DND-41 (cell line): ENCODE results near the gene SDC4.

Source experiments
- ATAC-seq: fragments of 200-7000 bp; cut with Tn5 transposase; 3 replicates; pipeline ENCODE4 v1.9.1; 2021; ENCODE audit warnings: low read depth; ENCODE audit not compliant: insufficient read depth
- DNase-seq: peaks from one replicate; pipeline ENCODE4 v3.0.0-alpha.2; 2020
- H2AFZ ChIP-seq: 2 replicates; pipeline ENCODE4 v1.6.0; 2012; ENCODE audit warnings: low read depth, low read length
- H3K27ac ChIP-seq: 2 replicates; pipeline ENCODE4 v1.5.1; 2012; ENCODE audit warnings: low read length, inconsistent platforms
- H3K27me3 ChIP-seq: fragments of 200-600 bp; sonication (generic); 2 replicates; pipeline ENCODE4 v1.6.0; 2012; ENCODE audit warnings: low read length, mild to moderate bottlenecking, inconsistent platforms; ENCODE audit not compliant: insufficient read depth, poor library complexity
- H3K36me3 ChIP-seq: 2 replicates; pipeline ENCODE4 v1.5.1; 2012; ENCODE audit warnings: low read length, inconsistent platforms; ENCODE audit not compliant: insufficient read depth
- H3K4me1 ChIP-seq: 2 replicates; pipeline ENCODE4 v1.5.1; 2012; ENCODE audit warnings: mild to moderate bottlenecking, low read length; ENCODE audit not compliant: insufficient read depth
- H3K4me2 ChIP-seq: 2 replicates; pipeline ENCODE4 v1.6.0; 2012; ENCODE audit warnings: mild to moderate bottlenecking, moderate library complexity, low read length, inconsistent platforms; ENCODE audit not compliant: insufficient read depth
- H3K4me3 ChIP-seq, 2 experiments: fragments of 200-600 bp in 1 of 2; shearing (Covaris generic) in 1 of 2; 2 replicates each; pipeline ENCODE4 v1.5.1; 2012 to 2016; ENCODE audit warnings: inconsistent platforms in 2 of 2, low read length in 2 of 2, mild to moderate bottlenecking in 2 of 2, low read depth in 1 of 2, moderate library complexity in 1 of 2
- H3K79me2 ChIP-seq: 2 replicates; pipeline ENCODE4 v1.6.0; 2012; ENCODE audit warnings: low read length, inconsistent platforms; ENCODE audit not compliant: insufficient read depth
- H3K9ac ChIP-seq: 2 replicates; pipeline ENCODE4 v1.6.0; 2012; ENCODE audit warnings: low read depth, mild to moderate bottlenecking, inconsistent platforms, low read length, moderate library complexity
- H3K9me3 ChIP-seq: 2 replicates; pipeline ENCODE4 v1.5.1; 2012; ENCODE audit warnings: low read length, moderate library complexity, mild to moderate bottlenecking, inconsistent platforms; ENCODE audit not compliant: insufficient read depth, severe bottlenecking
- H4K20me1 ChIP-seq: 2 replicates; pipeline ENCODE4 v1.6.0; 2012; ENCODE audit warnings: low read length; ENCODE audit not compliant: insufficient read depth
- CTCF ChIP-seq: IDR thresholded peaks from 2 replicates; pipeline ENCODE4 v1.5.1; 2012; ENCODE audit warnings: borderline replicate concordance, low read length, moderate library complexity, mild to moderate bottlenecking; ENCODE audit not compliant: poor library complexity, severe bottlenecking; ENCODE audit errors: extremely low read depth
- EZH2 ChIP-seq: IDR thresholded peaks from 3 replicates; pipeline ENCODE4 v1.6.1; 2012; ENCODE audit warnings: borderline replicate concordance, low read depth, mild to moderate bottlenecking, moderate library complexity, low read length, inconsistent platforms; ENCODE audit not compliant: severe bottlenecking

The SDC4 gene

GRCh38 chr20:45315672-45316071 lies 32.6 kb downstream of the SDC4 start:
- Histone ChIP-seq H4K20me1 (no peaks in the 10 kb centered on the region), H3K4me1 (peaks cover 29% of the 10 kb centered on the region), H3K27me3 (no peaks in the 10 kb centered on the region), H3K79me2 (no peaks in the 10 kb centered on the region), H3K36me3 (no peaks in the 10 kb centered on the region), H2AFZ (no peak overlapping the region), H3K27ac (no peak overlapping the region), H3K4me3 (no peak overlapping the region), H3K9ac (no peak overlapping the region), H3K4me2 (no peak overlapping the region), H3K9me3 (no peaks in the 10 kb centered on the region)
- TF ChIP-seq CTCF (no peak), EZH2 (no peak)
- DNase-seq (no peak), ATAC-seq (no peak)

DNA sequence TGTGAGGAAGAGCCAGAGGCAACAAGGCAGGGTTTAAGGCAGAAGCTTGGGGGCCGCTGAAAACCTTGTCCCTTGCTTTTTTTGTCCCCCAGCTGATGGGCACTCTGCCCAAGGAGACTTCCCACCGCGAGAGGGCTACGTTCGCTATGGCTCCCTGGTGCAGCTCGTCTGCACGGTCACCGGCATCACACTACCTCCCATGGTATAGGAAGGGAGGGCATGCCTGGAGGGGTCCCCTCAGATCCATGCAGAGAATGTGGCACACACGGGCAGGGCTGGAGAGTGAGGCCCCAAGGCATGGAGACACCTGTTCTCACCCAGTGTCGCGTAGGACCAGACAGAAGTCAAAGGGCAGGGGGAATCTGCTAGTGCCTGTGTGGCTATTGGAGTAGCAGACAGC lies 34.3 kb downstream of the SDC4 start:
- Histone ChIP-seq H3K4me2 (no peak overlapping the region), H3K9ac (no peak overlapping the region), H3K9me3 (no peaks in the 10 kb centered on the region), H3K79me2 (no peaks in the 10 kb centered on the region), H3K4me1 (peaks cover 11% of the 10 kb centered on the region), H2AFZ (no peak overlapping the region), H3K27ac (no peak overlapping the region), H4K20me1 (no peaks in the 10 kb centered on the region), H3K27me3 (no peaks in the 10 kb centered on the region), H3K4me3 (no peak overlapping the region), H3K36me3 (no peaks in the 10 kb centered on the region)
- no peak for ATAC-seq
- TF ChIP-seq EZH2 (no peak), CTCF (no peak)
- no peak for DNase-seq

DNA sequence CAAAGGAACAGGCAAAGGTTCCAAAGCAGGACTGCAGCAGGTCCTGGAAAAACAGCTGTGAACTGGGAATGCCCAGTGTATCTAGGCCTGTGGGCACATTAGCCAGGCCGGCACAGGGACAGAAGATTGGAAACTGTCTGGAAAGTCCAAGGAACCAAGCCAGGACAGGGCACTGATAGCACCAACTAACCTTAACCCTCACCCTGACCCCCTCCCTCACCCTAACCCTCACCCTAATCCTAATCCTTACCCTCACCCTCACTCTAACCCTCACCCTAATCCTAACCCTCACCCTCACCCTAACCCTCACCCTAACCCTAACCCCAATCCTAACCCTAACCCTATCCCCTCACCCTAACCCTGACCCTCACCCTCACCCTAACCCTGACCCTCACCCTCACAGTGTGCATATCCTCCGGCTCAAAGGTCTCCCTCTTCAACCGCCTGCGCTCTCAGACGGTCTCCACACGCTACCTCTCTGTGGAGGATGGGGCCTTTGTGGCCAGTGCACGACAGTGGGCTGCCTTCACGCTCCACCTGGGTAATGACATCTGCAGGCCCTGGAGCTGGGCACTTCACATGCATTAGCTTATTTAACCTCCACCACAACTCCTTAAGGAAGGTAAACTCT lies 35.0 kb downstream of the SDC4 start:
- TF ChIP-seq CTCF (no peak), EZH2 (no peak)
- H3K79me2 ChIP-seq = no peaks in the 10 kb centered on the region
- H3K36me3 ChIP-seq = no peaks in the 10 kb centered on the region
- H4K20me1 ChIP-seq = no peaks in the 10 kb centered on the region
- H3K27ac ChIP-seq = no peak overlapping the region
- H3K9me3 ChIP-seq = no peaks in the 10 kb centered on the region
- no peak overlapping the region for H2AFZ ChIP-seq
- H3K4me2 ChIP-seq = no peak overlapping the region
- H3K4me3 ChIP-seq = no peak overlapping the region
- H3K9ac ChIP-seq = no peak overlapping the region
- no peak for ATAC-seq
- peaks cover 4% of the 10 kb centered on the region for H3K4me1 ChIP-seq
- no peak for DNase-seq
- H3K27me3 ChIP-seq = no peaks in the 10 kb centered on the region
